Measurements from ENCODE around the gene BGLAP.

Gene BGLAP

GRCh38 chr1:156253634-156254033 is 11.7 kb downstream of the BGLAP start:
- no peak overlapping the region for H3K4me3 ChIP-seq (ENCODE audit: low read length)
- no peaks in the 10 kb centered on the region for H3K4me1 ChIP-seq (ENCODE audit: low read length)
- no peak overlapping the region for H3K27ac ChIP-seq (ENCODE audit: low read length)
- H4K20me1 ChIP-seq (ENCODE audit: insufficient read depth, low read length) = no peaks in the 10 kb centered on the region; the same call in 1 of the 2 replicates
- H2AFZ ChIP-seq (ENCODE audit: low read depth, low read length) = no peak overlapping the region
- no peaks in the 10 kb centered on the region for H3K27me3 ChIP-seq (ENCODE audit: low read depth, low read length)
- no peaks in the 10 kb centered on the region for H3K79me2 ChIP-seq (ENCODE audit: low read length)
- no peak for TF ChIP-seq EZH2phosphoT487 (IDR thresholded peaks at IDR 0.05; ENCODE audit: low read depth)
- no peak for TF ChIP-seq CTCF (IDR thresholded peaks at IDR 0.05; ENCODE audit: low read depth, low read length)
- no peak overlapping the region for H3K9ac ChIP-seq (ENCODE audit: low read length)
- peaks cover 60% of the 10 kb centered on the region for H3K36me3 ChIP-seq (replicated peaks; ENCODE audit: low read depth, low read length)
- H3K4me2 ChIP-seq (ENCODE audit: low read length) = no peak overlapping the region
- H3K9me3 ChIP-seq (ENCODE audit: insufficient read depth, low read length) = no peaks in the 10 kb centered on the region

- no peak for TF ChIP-seq EZH2phosphoT487 (IDR thresholded peaks at IDR 0.05; ENCODE audit: low read depth)
- no peak for TF ChIP-seq CTCF (IDR thresholded peaks at IDR 0.05; ENCODE audit: low read depth, low read length)
- H3K4me1 ChIP-seq (ENCODE audit: low read length) = no peaks in the 10 kb centered on the region
- H3K9ac ChIP-seq (ENCODE audit: low read length) = no peak overlapping the region
- no peaks in the 10 kb centered on the region for H3K79me2 ChIP-seq (ENCODE audit: low read length)
- no peaks in the 10 kb centered on the region for H3K9me3 ChIP-seq (ENCODE audit: insufficient read depth, low read length)
- H4K20me1 ChIP-seq (ENCODE audit: insufficient read depth, low read length) = no peaks in the 10 kb centered on the region
- H3K27ac ChIP-seq (ENCODE audit: low read length) = no peak overlapping the region
- no peaks in the 10 kb centered on the region for H3K27me3 ChIP-seq (ENCODE audit: low read depth, low read length)
- H3K36me3 ChIP-seq (replicated peaks; ENCODE audit: low read depth, low read length) = peaks cover 68% of the 10 kb centered on the region
- H3K4me3 ChIP-seq (ENCODE audit: low read length) = no peak overlapping the region
- no peak overlapping the region for H2AFZ ChIP-seq (ENCODE audit: low read depth, low read length)
- H3K4me2 ChIP-seq (ENCODE audit: low read length) = no peak overlapping the region
These were observed 15.7 kb downstream of the BGLAP start for GRCh38 chr1:156257711-156258110.

- H4K20me1 ChIP-seq (ENCODE audit: insufficient read depth, low read length) = no peaks in the 10 kb centered on the region
- no peaks in the 10 kb centered on the region for H3K4me1 ChIP-seq (ENCODE audit: low read length)
- no peak overlapping the region for H3K4me3 ChIP-seq (ENCODE audit: low read length)
- no peaks in the 10 kb centered on the region for H3K79me2 ChIP-seq (ENCODE audit: low read length)
- H3K36me3 ChIP-seq (replicated peaks; ENCODE audit: low read depth, low read length) = peaks cover 67% of the 10 kb centered on the region
- no peak overlapping the region for H3K4me2 ChIP-seq (ENCODE audit: low read length)
- H3K9ac ChIP-seq (ENCODE audit: low read length) = no peak overlapping the region
- H2AFZ ChIP-seq (ENCODE audit: low read depth, low read length) = no peak overlapping the region
- TF ChIP-seq CTCF (IDR thresholded peaks at IDR 0.05; ENCODE audit: low read depth, low read length) (no peak), EZH2phosphoT487 (IDR thresholded peaks at IDR 0.05; ENCODE audit: low read depth) (no peak)
- no peaks in the 10 kb centered on the region for H3K27me3 ChIP-seq (ENCODE audit: low read depth, low read length)
- no peaks in the 10 kb centered on the region for H3K9me3 ChIP-seq (ENCODE audit: insufficient read depth, low read length)
- no peak overlapping the region for H3K27ac ChIP-seq (ENCODE audit: low read length)
These were observed 16.9 kb downstream of the BGLAP start for GRCh38 chr1:156258859-156259258.

GRCh38 chr1:156259805-156260204 is 17.8 kb downstream of the BGLAP start:
- H3K27me3 ChIP-seq (ENCODE audit: low read depth, low read length) = no peaks in the 10 kb centered on the region
- H3K9ac ChIP-seq (ENCODE audit: low read length) = no peak overlapping the region
- no peaks in the 10 kb centered on the region for H4K20me1 ChIP-seq (ENCODE audit: insufficient read depth, low read length)
- no peak overlapping the region for H3K4me3 ChIP-seq (ENCODE audit: low read length)
- no peaks in the 10 kb centered on the region for H3K9me3 ChIP-seq (ENCODE audit: insufficient read depth, low read length)
- no peak overlapping the region for H3K4me2 ChIP-seq (ENCODE audit: low read length)
- H3K36me3 ChIP-seq (replicated peaks; ENCODE audit: low read depth, low read length) = peaks cover 69% of the 10 kb centered on the region
- no peaks in the 10 kb centered on the region for H3K4me1 ChIP-seq (ENCODE audit: low read length)
- TF ChIP-seq EZH2phosphoT487 (IDR thresholded peaks at IDR 0.05; ENCODE audit: low read depth) (no peak), CTCF (IDR thresholded peaks at IDR 0.05; ENCODE audit: low read depth, low read length) (peak; percentile 31; the same call in 1 of the 2 replicates)
- H2AFZ ChIP-seq (ENCODE audit: low read depth, low read length) = no peak overlapping the region
- H3K27ac ChIP-seq (ENCODE audit: low read length) = no peak overlapping the region
- no peaks in the 10 kb centered on the region for H3K79me2 ChIP-seq (ENCODE audit: low read length)

Measured in OCI-LY3 (cell line).